Ectodermal cell (in vitro differentiated cells): ENCODE measurements around the gene DNAL1. TPM values are rescaled to one million over a fixed set of nuclear protein-coding genes. Genes with fewer than 3 reads are reported as not detected.
A peak's percentile ranks its signal among the peaks of the same experiment; 100 is the strongest.

Experiments used
- H3K27ac ChIP-seq: 2 replicates; pipeline ENCODE4 v1.7.0; 2013; ENCODE audit warnings: mild to moderate bottlenecking, low read depth, low read length; ENCODE audit not compliant: insufficient read depth, poor library complexity, severe bottlenecking
- H3K27me3 ChIP-seq: 2 replicates; pipeline ENCODE4 v1.7.0; 2013; ENCODE audit warnings: mild to moderate bottlenecking, low read length; ENCODE audit not compliant: insufficient read depth, control insufficient read depth, poor library complexity, severe bottlenecking
- H3K36me3 ChIP-seq: one replicate; pipeline ENCODE4 v1.7.0; 2013; ENCODE audit warnings: low read length; ENCODE audit not compliant: control insufficient read depth, insufficient read depth
- H3K4me1 ChIP-seq: one replicate; pipeline ENCODE4 v1.7.0; 2013; ENCODE audit warnings: low read length; ENCODE audit not compliant: control insufficient read depth, insufficient read depth
- H3K4me3 ChIP-seq: 2 replicates; pipeline ENCODE4 v1.7.0; 2013; ENCODE audit warnings: low read depth, low read length, control low read depth; ENCODE audit not compliant: insufficient read depth
- H3K9me3 ChIP-seq: 2 replicates; pipeline ENCODE4 v1.7.0; 2013; ENCODE audit warnings: mild to moderate bottlenecking, low read length, moderate library complexity; ENCODE audit not compliant: control insufficient read depth
- WGBS, 2 experiments: methylation state at CpG; one replicate each; pipeline ENCODE4 v1.1.7; 2013; ENCODE audit warnings: missing lambda C conversion rate in 2 of 2; 5-methylcytosine and 5-hydroxymethylcytosine counted together
- polyA plus RNA-seq, 4 experiments: library from polyadenylated mRNA; stranded (reverse); fragments of 50-300 nt; gene quantifications; one replicate each; pipeline ENCODE4 v1.2.3, GENCODE V29; 2013

DNAL1 gene, protein sequence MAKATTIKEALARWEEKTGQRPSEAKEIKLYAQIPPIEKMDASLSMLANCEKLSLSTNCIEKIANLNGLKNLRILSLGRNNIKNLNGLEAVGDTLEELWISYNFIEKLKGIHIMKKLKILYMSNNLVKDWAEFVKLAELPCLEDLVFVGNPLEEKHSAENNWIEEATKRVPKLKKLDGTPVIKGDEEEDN
- polyA plus RNA-seq (2013, experiment 1 of 4): 18.3 TPM
- polyA plus RNA-seq (2013, experiment 2 of 4): 22.4 TPM
- polyA plus RNA-seq (2013, experiment 3 of 4): 10.3 TPM
- 12.2 TPM for polyA plus RNA-seq (2013, experiment 4 of 4)

DNA sequence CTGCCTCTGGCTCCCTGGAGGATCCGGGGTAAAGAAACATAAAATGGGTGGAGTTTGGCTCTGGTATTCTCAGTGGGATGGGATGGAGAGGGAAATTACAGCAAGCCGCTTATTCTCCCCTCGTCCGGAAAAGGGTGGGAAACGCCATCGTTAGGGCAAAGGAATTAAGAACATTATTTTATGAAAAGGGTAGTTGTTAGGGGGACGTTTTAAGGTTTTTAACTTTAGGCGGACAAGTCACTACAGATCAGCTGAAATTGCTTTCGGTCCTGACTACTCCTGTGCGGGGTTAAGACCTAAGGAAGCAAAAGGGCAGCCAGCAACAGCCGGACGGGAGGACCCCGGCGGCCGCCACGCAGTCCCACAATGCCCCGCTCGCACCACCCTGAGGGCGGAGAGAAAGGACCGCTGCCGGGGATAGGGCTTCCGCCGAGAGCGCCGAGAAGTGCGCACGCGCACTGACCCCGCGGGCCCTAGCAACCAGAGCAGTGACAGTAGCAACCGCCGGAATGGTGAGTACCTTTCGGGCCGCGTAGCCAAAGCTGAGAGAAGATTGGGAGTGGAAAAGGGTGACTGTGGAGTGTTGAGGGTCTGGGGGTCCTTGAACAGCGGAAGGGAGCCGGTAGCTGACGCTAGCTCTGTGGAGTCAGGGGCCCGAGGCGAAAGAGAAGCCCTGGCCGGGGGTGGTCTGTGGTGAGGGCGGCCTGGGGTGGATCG lies at the start of gene DNAL1:
Gene DNAL1, plus strand, starts transcription at position 456 of the 717 bp plus-strand sequence. Its CDS starts 54 bp downstream, at position 510.
- H3K27me3 ChIP-seq: no peaks in the 10 kb centered on the region
- H3K9me3 ChIP-seq: no peaks in the 10 kb centered on the region
- no peaks in the 10 kb centered on the region for H3K36me3 ChIP-seq
- H3K27ac ChIP-seq: peak within 1 kb of the TSS; percentile 73
- 0 to 1% methylated on average over 43 of the region's 43 CpGs for WGBS, 2 experiments
- H3K4me1 ChIP-seq: peaks cover 3% of the 10 kb centered on the region
- peak within 1 kb of the TSS; percentile 62 for H3K4me3 ChIP-seq

DNA sequence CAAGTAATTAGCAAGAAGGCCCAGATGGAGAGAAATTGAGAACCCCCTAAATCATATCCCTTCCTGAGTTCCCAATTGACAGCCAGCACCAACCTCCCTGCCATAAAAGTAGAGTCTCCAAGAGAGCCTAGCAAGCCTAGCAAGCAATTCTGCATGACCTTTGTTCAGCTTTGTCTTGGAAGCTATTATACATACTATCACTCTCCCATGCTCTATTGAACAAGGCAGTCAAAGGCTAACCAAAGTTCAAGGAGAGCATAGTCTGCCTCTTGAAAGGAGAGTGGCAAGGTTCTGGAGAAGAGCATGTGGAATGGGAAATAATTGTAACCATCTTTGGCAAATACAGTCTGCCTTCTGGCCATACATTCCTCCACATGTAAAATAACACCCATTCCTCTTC lies 45.3 kb upstream of the DNAL1 start:
- no peak overlapping the region for H3K27ac ChIP-seq

DNA sequence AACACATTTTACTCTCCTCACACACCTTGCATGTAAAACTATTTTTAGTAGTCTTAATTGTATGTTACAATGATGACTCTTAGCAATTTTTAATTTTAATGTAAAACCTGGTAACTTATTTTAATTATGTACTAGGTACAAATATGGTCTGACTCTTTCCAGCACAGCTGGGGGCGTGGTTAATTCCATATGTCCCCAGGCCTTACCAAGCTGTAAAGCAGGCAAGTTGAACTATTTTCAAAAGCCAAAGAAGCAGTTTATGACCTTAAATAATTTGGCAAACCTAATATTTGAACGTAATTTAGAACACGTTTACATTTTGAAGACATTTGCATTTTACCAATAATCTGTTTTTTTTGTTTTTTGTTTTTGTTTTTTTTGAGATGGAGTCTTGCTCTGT lies 41.8 kb upstream of the DNAL1 start:
- Histone ChIP-seq H3K4me3 (no peak overlapping the region), H3K27me3 (no peaks in the 10 kb centered on the region), H3K4me1 (no peaks in the 10 kb centered on the region), H3K36me3 (no peaks in the 10 kb centered on the region), H3K27ac (no peak overlapping the region), H3K9me3 (no peaks in the 10 kb centered on the region)
- 92 to 96% methylated on average over 3 of the region's 3 CpGs for WGBS, 2 experiments

More for the DNA sequence above, 45.3 kb upstream of the DNAL1 start:
- Histone ChIP-seq H3K27me3 (no peaks in the 10 kb centered on the region), H3K4me1 (no peaks in the 10 kb centered on the region), H3K4me3 (no peak overlapping the region), H3K36me3 (no peaks in the 10 kb centered on the region), H3K9me3 (no peaks in the 10 kb centered on the region)

DNA sequence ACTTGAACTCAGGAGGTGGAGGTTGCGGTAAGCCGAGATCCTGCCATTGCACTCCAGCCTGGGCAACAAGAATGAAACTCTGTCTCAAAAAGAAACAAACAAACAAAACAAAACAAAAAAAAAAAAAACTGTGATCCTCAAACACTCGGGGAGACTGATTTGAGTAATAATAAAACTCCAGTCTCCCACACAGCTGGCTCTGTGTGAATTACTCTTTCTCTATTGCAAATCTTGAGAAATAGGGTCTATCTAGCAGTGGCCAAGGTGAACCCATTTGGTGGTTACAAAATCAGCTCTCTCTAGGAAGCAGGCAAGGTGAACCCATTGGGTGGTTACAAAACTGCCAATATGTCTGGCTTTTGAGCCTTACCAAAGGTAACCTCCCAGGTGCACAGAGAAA lies 38.5 kb upstream of the DNAL1 start:
- Histone ChIP-seq H3K9me3 (no peaks in the 10 kb centered on the region), H3K27ac (no peak overlapping the region), H3K4me3 (no peak overlapping the region), H3K27me3 (peaks cover 11% of the 10 kb centered on the region), H3K36me3 (no peaks in the 10 kb centered on the region), H3K4me1 (no peaks in the 10 kb centered on the region)
- 90 to 96% methylated on average over 3 of the region's 3 CpGs for WGBS, 2 experiments

DNA sequence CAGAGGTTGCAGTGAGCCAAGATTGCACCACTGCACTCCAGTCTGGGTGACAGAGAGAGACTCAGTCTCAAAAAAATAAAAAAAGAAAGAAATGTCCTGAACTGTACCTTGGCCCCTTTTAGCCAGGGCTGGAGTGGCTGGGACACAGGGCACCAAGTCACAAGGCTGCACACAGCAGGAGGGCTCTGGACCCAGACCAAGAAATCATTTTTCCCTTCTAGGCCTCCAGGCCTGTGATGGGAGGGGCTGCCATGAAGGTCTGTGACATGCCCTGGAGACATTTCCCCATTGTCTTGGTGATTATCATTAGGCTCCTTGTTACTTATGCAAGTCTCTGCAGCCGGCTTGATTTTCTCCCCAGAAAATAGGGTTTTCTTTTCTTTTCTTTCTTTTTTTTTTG lies 37.5 kb upstream of the DNAL1 start:
- no peak overlapping the region for H3K4me3 ChIP-seq
- H3K27ac ChIP-seq: no peak overlapping the region
- peaks cover 21% of the 10 kb centered on the region for H3K27me3 ChIP-seq
- no peaks in the 10 kb centered on the region for H3K4me1 ChIP-seq
- H3K36me3 ChIP-seq: no peaks in the 10 kb centered on the region
- WGBS, 2 experiments: 80 to 82% methylated on average over 1 of the region's 1 CpG
- no peaks in the 10 kb centered on the region for H3K9me3 ChIP-seq

DNA sequence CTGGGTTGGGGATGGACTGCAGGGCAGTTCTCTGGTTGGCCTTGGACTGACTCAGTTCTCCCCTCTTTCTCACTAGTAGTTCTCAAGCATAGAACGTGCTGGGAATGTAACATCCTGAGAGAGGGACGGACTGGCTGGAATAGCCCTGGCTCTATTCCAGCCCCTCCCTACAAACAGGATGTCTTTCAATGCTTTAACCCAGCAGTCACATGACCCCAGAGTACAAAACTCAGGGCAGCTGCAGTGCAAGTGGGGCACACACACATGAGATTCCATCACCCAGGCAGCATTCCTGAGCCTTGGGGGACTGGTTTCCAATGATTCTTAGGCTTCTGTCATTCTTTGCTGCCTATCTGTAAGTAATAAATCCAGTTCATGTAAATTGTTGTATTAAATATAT lies 34.1 kb upstream of the DNAL1 start:
- no peaks in the 10 kb centered on the region for H3K4me1 ChIP-seq
- no peak overlapping the region for H3K27ac ChIP-seq
- H3K4me3 ChIP-seq: no peak overlapping the region
- H3K9me3 ChIP-seq: no peaks in the 10 kb centered on the region
- WGBS, 2 experiments: 76 to 82% methylated on average over 2 of the region's 2 CpGs
- H3K27me3 ChIP-seq: peaks cover 55% of the 10 kb centered on the region
- H3K36me3 ChIP-seq: no peaks in the 10 kb centered on the region

DNA sequence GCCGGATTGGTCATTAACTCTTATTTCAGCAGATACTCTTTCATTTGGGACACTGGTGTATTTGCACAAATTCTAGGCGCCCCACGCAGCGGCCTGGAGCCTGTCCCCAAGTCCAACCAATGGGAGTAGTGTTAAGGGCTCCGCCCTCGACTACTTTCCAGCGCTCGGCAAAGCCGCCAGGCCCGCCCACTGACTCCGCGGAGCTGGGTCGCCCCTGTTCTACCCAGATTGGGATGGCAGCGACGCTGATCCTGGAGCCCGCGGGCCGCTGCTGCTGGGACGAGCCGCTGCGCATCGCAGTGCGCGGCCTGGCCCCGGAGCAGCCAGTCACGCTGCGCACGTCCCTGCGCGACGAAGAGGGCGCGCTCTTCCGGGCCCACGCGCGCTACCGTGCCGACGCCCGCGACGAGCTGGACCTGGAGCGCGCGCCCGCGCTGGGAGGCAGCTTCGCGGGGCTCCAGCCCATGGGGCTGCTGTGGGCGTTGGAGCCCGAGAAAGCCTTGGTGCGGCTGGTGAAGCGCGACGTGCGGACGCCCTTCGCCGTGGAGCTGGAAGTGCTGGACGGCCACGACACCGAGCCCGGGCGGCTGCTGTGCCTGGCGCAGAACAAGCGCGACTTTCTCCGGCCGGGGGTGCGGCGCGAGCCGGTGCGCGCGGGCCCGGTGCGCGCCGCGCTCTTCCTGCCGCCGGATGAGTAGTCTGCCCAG lies 32.3 kb upstream of the DNAL1 start, which contains the start of gene ACOT6:
Gene ACOT6, plus strand, starts transcription at position 179 of the 707 bp plus-strand sequence. Its CDS starts 55 bp downstream, at position 234.
- Histone ChIP-seq H3K36me3 (no peaks in the 10 kb centered on the region), H3K4me3 (peak within 1 kb of the TSS; percentile 68), H3K27ac (no peak within 1 kb of the TSS), H3K9me3 (no peaks in the 10 kb centered on the region), H3K27me3 (peaks cover 71% of the 10 kb centered on the region), H3K4me1 (no peaks in the 10 kb centered on the region)
- WGBS, 2 experiments: 1% methylated on average over 84 of the region's 84 CpGs

DNA sequence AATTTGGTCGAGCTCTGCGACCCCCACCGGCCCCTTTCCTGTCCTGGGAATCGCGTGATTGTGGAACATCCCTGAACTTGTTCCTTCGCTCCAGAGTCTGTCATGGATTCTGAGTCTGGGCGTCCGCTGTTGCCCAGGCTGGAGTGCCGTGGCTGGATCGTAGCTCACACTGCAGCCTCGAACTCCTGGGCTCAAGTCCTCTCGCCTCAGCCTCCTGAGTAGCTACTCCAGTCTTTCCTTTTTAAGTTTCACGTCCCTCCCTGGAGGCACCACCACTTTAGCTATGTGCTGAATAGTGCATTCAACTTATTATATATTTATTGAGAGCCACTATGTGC lies 31.8 kb upstream of the DNAL1 start:
- peaks cover 76% of the 10 kb centered on the region for H3K27me3 ChIP-seq
- H3K4me3 ChIP-seq: peak overlapping the region; percentile 68
- H3K36me3 ChIP-seq: no peaks in the 10 kb centered on the region
- H3K27ac ChIP-seq: no peak overlapping the region
- WGBS, 2 experiments: 16 to 17% methylated on average over 12 to 13 of the region's 13 CpGs
- H3K9me3 ChIP-seq: no peaks in the 10 kb centered on the region
- H3K4me1 ChIP-seq: no peaks in the 10 kb centered on the region

DNA sequence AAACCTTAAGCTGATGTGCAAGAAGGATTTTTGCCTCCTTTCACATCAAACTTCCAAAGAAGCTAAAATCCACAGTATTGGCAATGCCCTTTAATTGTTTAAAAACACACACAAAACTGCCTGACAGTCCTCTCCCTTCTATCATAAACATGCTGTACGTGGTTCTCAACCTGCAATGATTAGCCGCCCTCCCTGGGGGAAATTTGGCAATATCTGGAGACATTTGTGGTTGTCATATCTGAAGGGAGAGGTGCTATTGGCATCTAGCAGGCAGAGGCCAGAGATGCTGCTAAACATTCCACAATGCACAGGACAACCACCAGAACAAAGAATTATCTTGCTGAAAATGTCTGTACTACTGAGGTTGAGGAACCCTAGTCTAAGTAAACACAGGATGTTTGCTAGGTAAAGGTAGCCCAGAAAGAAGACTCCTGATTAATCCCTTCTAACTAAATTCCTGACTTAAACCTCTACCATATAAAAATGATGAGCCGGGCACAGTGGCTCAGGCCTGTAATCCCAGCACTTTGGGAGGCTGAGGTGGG lies 31.3 kb upstream of the DNAL1 start:
- Histone ChIP-seq H3K27ac (no peak overlapping the region), H3K4me3 (no peak overlapping the region), H3K36me3 (no peaks in the 10 kb centered on the region), H3K27me3 (peaks cover 81% of the 10 kb centered on the region), H3K4me1 (no peaks in the 10 kb centered on the region), H3K9me3 (no peaks in the 10 kb centered on the region)
- WGBS, 2 experiments: 94 to 98% methylated on average over 3 of the region's 3 CpGs

DNA sequence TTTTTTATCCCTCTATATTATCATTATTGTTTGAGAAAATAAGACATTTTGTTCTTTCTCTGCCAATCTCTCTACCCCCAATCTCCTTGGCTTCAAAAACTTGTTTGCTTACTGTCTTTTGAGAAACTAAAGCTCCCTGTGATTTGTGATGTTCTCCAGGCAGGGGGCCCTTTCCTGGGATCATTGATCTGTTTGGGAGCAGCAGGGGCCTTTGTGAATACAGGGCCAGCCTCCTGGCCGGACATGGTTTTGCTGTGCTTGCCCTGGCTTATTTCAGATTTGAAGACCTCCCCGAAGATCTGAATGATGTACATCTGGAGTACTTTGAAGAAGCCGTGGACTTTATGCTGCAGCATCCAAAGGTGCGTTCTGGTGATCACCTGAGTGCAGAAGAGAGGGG lies 28.0 kb upstream of the DNAL1 start:
- WGBS, 2 experiments: 52 to 55% methylated on average over 4 of the region's 4 CpGs
- Histone ChIP-seq H3K27ac (no peak overlapping the region), H3K27me3 (peaks cover 97% of the 10 kb centered on the region)

More for the DNA sequence above, 28.0 kb upstream of the DNAL1 start:
- Histone ChIP-seq H3K4me1 (no peaks in the 10 kb centered on the region), H3K9me3 (no peaks in the 10 kb centered on the region), H3K36me3 (no peaks in the 10 kb centered on the region), H3K4me3 (no peak overlapping the region)
